IPS DF 6.9 (cell line): ENCODE results near the gene CADPS.
A peak's percentile ranks its signal among the peaks of the same experiment; 100 is the strongest.

ENCODE experiments used
- DNase-seq: peaks from one replicate; pipeline ENCODE4 v3.0.0-alpha.2; 2013; ENCODE audit warnings: low read depth, low spot score
- H3K27ac ChIP-seq: one replicate; pipeline ENCODE4 v1.5.1; 2013; ENCODE audit warnings: low read length, control low read depth
- H3K27me3 ChIP-seq: 2 replicates; pipeline ENCODE4 v1.6.1; 2013; ENCODE audit warnings: mild to moderate bottlenecking, low read length; ENCODE audit not compliant: control insufficient read depth, insufficient read depth
- H3K36me3 ChIP-seq: 2 replicates; pipeline ENCODE4 v1.6.1; 2013; ENCODE audit warnings: low read length; ENCODE audit not compliant: control insufficient read depth, insufficient read depth
- H3K4me1 ChIP-seq: 2 replicates; pipeline ENCODE4 v1.6.1; 2013; ENCODE audit warnings: low read length; ENCODE audit not compliant: control insufficient read depth, insufficient read depth
- H3K4me3 ChIP-seq: 2 replicates; pipeline ENCODE4 v1.5.1; 2013; ENCODE audit warnings: mild to moderate bottlenecking, low read length
- H3K9me3 ChIP-seq: 2 replicates; pipeline ENCODE4 v1.6.1; 2013; ENCODE audit warnings: low read length, inconsistent platforms; ENCODE audit not compliant: control insufficient read depth, insufficient read depth
- WGBS: extraction: QIAGEN DNeasy Blood & Tissue Kit; methylation state at CpG from one replicate; pipeline ENCODE4 v1.1.7; 2013; ENCODE audit warnings: mixed read lengths, missing lambda C conversion rate; ENCODE audit not compliant: insufficient read length, insufficient coverage; 5-methylcytosine and 5-hydroxymethylcytosine counted together

Gene CADPS

GRCh38 chr3:62672988-62673313 is 202.3 kb downstream of the CADPS start:
- no peaks in the 10 kb centered on the region for H3K36me3 ChIP-seq
- H3K9me3 ChIP-seq = no peaks in the 10 kb centered on the region
- H3K4me3 ChIP-seq = no peak overlapping the region
- H3K4me1 ChIP-seq = peaks cover under 1% of the 10 kb centered on the region; the same call in 1 of the 2 replicates
- H3K27me3 ChIP-seq = no peaks in the 10 kb centered on the region
- H3K27ac ChIP-seq = no peak overlapping the region
- DNase-seq = no peak

- peaks cover 3% of the 10 kb centered on the region for H3K4me1 ChIP-seq
- WGBS = no CpG with 5 or more reads among the region's 10 CpGs
- H3K36me3 ChIP-seq = no peaks in the 10 kb centered on the region
- H3K4me3 ChIP-seq = no peak overlapping the region
- no peaks in the 10 kb centered on the region for H3K9me3 ChIP-seq
- H3K27me3 ChIP-seq = no peaks in the 10 kb centered on the region
- H3K27ac ChIP-seq = no peak overlapping the region
- DNase-seq = no peak
Observed at GRCh38 chr3:62672270-62672987, 202.8 kb downstream of the CADPS start.

GRCh38 chr3:62670351-62670750 is 204.9 kb downstream of the CADPS start:
- Histone ChIP-seq H3K36me3 (no peaks in the 10 kb centered on the region), H3K27ac (no peak overlapping the region), H3K4me3 (no peak overlapping the region), H3K4me1 (peaks cover 3% of the 10 kb centered on the region), H3K9me3 (no peaks in the 10 kb centered on the region), H3K27me3 (no peaks in the 10 kb centered on the region)
- no peak for DNase-seq

- H3K4me3 ChIP-seq = no peak overlapping the region
- WGBS = no CpG with 5 or more reads among the region's 1 CpG
- H3K27me3 ChIP-seq = no peaks in the 10 kb centered on the region
- H3K36me3 ChIP-seq = no peaks in the 10 kb centered on the region
- H3K27ac ChIP-seq = no peak overlapping the region
- no peaks in the 10 kb centered on the region for H3K9me3 ChIP-seq
- H3K4me1 ChIP-seq = peaks cover 3% of the 10 kb centered on the region
- DNase-seq = no peak
Observed at GRCh38 chr3:62669161-62669560, 206.1 kb downstream of the CADPS start.

- Histone ChIP-seq H3K36me3 (no peaks in the 10 kb centered on the region), H3K4me1 (peaks cover 3% of the 10 kb centered on the region), H3K27me3 (no peaks in the 10 kb centered on the region), H3K9me3 (no peaks in the 10 kb centered on the region), H3K4me3 (no peak overlapping the region), H3K27ac (no peak overlapping the region)
- peak; percentile 25 for DNase-seq
- WGBS = no CpG with 5 or more reads among the region's 5 CpGs
Observed at GRCh38 chr3:62667714-62668113, 207.5 kb downstream of the CADPS start.

- DNase-seq = peak; percentile 63
- WGBS = no CpG with 5 or more reads among the region's 10 CpGs
- no peaks in the 10 kb centered on the region for H3K27me3 ChIP-seq
Observed at GRCh38 chr3:62665627-62666437, 209.4 kb downstream of the CADPS start.

GRCh38 chr3:62662677-62663076 is 212.5 kb downstream of the CADPS start:
- Histone ChIP-seq H3K36me3 (no peaks in the 10 kb centered on the region), H3K9me3 (no peaks in the 10 kb centered on the region), H3K27ac (no peak overlapping the region), H3K27me3 (no peaks in the 10 kb centered on the region), H3K4me3 (no peak overlapping the region), H3K4me1 (peaks cover 1% of the 10 kb centered on the region; the same call in 1 of the 2 replicates)
- no CpG with 5 or more reads among the region's 6 CpGs for WGBS
- DNase-seq = no peak

More at GRCh38 chr3:62665627-62666437, 209.4 kb downstream of the CADPS start:
- H3K9me3 ChIP-seq = no peaks in the 10 kb centered on the region
- no peak overlapping the region for H3K4me3 ChIP-seq
- H3K36me3 ChIP-seq = no peaks in the 10 kb centered on the region
- no peak overlapping the region for H3K27ac ChIP-seq
- H3K4me1 ChIP-seq = peaks cover 3% of the 10 kb centered on the region

- no peaks in the 10 kb centered on the region for H3K9me3 ChIP-seq
- no peaks in the 10 kb centered on the region for H3K4me1 ChIP-seq
- no peaks in the 10 kb centered on the region for H3K36me3 ChIP-seq
- H3K27me3 ChIP-seq = no peaks in the 10 kb centered on the region
- no peak for DNase-seq
- H3K27ac ChIP-seq = no peak overlapping the region
- no peak overlapping the region for H3K4me3 ChIP-seq
- WGBS = no CpG with 5 or more reads among the region's 4 CpGs
Observed at GRCh38 chr3:62659660-62660059, 215.6 kb downstream of the CADPS start.

GRCh38 chr3:62655691-62656063 is 219.5 kb downstream of the CADPS start:
- no peaks in the 10 kb centered on the region for H3K9me3 ChIP-seq
- no peaks in the 10 kb centered on the region for H3K4me1 ChIP-seq
- WGBS = no CpG with 5 or more reads among the region's 5 CpGs
- H3K36me3 ChIP-seq = no peaks in the 10 kb centered on the region
- H3K27ac ChIP-seq = no peak overlapping the region
- H3K4me3 ChIP-seq = no peak overlapping the region
- no peak for DNase-seq
- no peaks in the 10 kb centered on the region for H3K27me3 ChIP-seq

GRCh38 chr3:62655056-62655690 is 220.0 kb downstream of the CADPS start:
- no peak overlapping the region for H3K4me3 ChIP-seq
- H3K36me3 ChIP-seq = no peaks in the 10 kb centered on the region
- H3K27ac ChIP-seq = no peak overlapping the region
- DNase-seq = no peak
- H3K27me3 ChIP-seq = no peaks in the 10 kb centered on the region
- no peaks in the 10 kb centered on the region for H3K4me1 ChIP-seq
- WGBS = no CpG with 5 or more reads among the region's 2 CpGs
- no peaks in the 10 kb centered on the region for H3K9me3 ChIP-seq
